GM19395 (cell line): ENCODE results near the gene GABPA.
"Not testable (repeated sequence)": the region's sequence is repeated elsewhere in the genome, so short reads cannot be mapped to it uniquely, and the experiment has no call there.

Experiments
- ATAC-seq: cut with Tn5 transposase; IDR thresholded peaks from one replicate; pipeline ENCODE4 v1.9.1; 2021; ENCODE audit warnings: mild to moderate bottlenecking, moderate library complexity; ENCODE audit not compliant: unreplicated experiment

The GABPA gene

DNA sequence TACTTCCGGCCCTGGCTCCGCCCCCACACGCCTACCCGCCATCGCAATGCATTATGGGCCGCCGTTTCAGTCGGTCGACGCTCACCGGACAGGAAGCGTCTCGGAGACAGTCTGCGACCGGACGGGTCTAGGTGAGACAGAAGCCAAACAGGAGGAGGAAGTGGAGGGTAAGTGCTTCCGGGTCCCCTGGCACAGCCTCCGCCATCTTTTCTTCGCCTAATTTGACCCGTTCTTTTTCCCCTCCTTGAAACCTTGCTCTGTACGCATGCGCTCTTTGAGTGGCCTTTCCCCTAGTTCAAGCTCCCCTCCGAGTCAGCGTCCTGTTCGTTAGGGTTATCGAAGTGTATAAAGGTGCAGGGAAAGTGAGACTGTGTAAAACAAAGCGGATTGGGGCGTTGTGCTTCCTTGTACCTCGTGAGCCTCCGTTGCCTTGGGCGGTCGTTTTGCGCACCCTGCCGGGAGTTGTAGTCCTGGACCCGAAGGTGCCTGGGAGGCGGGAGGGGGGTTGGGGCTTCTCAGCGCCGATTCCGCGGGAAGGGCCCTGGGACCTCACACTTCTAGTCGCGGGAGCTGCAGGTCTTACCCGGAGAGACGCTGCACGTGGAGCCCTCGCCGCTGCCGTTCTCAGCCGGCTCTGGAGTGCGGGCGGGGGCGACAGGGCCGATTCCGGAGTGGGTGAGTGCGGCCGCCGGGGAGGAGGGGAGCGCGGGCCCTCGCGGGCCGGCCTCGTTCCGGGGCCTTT is at the start of gene GABPA, which contains the start of gene ATP5PF:
GABPA (plus strand) TSS at position 69 of the 742 bp plus-strand sequence. CDS start 6,627 bp downstream, outside the sequence.
ATP5PF (minus strand) TSS at position 1 of the 742 bp plus-strand sequence. CDS start 5,110 bp downstream, outside the sequence.
- ATAC-seq, result peak; percentile 90

DNA sequence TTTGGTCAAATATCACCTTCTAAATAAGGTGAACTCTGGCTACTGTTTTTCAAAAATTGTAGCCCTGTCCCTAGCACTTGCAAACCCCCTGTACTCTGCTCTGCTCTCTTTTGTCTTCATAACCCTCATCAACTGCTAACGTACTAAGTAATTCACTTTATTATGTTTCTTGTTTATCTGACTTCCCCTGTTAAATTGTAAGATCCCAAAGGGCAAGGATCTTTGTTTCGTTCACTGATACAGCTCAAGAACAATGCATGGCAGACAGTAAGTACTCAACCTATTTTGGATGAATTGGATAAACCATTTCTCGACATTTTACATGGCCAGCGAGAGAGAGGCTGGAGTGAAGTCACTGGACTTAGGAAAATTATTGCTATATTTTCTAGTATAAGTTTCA is 47.0 kb upstream of the GABPA start:
- no peak for ATAC-seq

DNA sequence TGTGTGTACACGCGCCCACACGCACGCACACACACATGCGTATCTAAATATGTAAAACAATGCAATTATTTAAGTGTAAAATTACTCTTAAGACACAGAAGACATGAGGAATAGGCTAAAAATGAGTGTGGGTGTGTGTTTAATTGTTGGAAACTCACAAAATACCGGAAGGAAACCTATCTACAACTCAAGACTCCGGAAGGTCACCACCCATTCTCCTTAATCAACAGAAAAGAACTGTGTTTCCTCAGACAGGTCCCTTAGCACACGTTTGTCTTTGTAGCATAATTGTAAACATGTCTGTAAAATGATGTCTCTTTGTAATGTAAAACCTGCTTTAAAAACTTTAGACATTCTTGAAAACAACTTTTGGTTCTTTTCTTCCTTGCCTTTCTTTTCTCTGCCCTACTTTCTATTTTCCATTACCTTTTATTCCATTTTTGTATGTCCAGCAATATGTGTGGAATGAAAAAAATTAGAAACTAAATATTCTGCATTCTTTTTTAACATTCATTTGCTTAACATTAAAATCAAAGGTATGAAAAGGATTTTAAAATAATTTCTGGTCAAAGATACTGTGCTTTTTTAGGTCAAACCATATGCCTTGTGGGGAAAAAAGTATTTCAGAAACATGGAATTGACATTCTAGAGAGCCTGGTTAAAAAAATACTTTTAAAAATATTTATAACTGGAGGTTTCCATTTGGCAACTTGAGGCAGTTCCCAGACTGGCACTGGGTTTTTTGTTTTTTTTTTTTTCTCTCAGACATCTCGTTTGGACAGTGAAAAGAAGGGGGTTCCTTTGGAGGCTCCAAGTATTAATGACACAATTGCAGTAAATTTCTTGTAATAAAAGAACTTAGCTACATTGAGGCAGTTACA is 46.3 kb upstream of the GABPA start:
- no peak for ATAC-seq

DNA sequence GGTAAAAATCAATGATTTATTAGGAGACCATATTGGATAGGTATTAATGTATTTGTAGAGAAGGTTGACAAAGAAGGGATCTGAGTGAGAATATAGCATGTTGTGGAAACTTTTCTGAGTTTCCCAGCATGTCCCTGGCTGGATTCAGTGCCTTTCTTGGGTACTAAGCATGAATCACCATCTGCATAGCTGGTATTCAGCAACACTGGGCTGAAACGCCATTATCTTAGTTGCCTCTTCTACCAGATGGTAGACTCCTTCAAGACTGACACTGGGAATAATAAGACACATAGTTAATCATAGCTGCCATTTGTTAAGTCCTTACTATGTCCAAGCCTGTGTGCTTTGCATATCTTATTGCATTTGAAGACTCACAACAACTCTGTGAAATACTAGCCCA is 45.5 kb upstream of the GABPA start:
- ATAC-seq, result no peak

DNA sequence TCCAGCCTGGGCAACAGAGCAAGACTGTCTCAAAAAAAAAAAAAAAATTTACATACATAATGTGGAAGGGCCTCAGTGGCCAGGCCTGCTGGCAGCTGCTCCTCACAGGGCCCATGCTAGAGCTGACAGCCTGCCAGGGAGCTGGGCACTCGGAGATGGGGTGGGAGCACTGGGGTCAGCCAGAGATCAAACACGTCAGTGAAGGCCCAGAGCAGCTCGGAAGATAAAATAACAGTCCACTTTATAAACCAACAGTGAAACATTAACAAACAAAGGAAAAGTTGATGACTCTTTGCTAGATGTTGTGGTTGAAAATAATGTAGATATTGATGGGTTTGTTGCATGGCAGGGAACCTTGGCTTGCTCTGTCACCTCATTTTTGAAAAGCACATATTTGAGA is 42.8 kb upstream of the GABPA start:
- ATAC-seq, result no peak

DNA sequence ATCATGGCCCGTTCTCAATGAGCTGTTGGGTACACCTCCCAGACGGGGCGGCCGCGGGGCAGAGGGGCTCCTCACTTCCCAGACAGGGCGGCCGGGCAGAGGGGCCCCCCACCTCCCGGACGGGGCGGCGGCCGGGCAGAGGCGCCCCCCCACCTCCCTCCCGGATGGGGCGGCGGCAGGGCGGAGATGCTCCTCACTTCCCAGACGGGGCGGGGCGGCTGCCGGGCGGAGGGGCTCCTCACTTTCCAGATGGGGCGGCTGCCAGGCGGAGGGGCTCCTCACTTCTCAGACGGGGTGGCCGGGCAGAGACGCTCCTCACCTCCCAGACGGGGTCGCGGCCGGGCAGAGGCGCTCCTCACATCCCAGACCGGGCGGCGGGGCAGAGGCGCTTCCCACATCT is 39.3 kb upstream of the GABPA start:
- ATAC-seq, result not testable (repeated sequence)

DNA sequence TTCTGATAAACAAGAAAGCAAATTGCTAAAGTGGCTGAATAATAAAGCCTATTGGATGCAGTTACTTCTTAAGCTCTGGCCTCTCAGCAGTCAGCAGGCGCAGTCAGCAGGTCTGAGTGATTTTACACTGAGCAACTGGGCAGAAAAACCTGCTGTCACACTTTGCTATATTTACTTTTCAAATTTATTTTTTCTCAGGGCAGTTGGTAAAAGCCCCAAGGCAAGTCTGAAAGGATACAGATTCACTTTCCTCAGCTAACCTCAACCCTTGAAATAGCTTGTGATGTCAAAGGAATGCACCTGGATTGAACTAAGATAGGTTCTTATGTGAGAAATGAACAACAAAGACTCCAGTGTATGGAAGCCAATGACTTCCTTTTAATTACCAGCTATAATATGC is 34.0 kb upstream of the GABPA start:
- ATAC-seq, result no peak

DNA sequence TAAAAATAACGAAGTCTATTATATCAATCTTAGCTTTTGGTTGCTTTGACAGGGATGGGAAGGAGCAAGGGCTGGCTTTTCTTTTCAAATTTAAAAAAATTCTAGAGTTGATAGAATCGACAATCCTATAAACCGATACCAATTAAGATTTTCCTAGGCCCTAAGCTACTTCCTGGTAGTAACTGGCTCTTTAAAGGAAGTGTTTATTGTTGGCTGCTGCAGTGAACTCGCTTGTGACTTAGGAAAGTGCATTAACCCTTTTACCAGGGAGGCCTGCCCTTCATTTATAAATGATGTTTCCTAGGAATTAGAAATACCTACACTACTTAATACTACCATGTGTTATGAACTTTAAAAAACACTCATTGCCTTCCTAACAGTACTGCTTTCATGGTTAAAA is 33.2 kb upstream of the GABPA start:
- ATAC-seq, result no peak

DNA sequence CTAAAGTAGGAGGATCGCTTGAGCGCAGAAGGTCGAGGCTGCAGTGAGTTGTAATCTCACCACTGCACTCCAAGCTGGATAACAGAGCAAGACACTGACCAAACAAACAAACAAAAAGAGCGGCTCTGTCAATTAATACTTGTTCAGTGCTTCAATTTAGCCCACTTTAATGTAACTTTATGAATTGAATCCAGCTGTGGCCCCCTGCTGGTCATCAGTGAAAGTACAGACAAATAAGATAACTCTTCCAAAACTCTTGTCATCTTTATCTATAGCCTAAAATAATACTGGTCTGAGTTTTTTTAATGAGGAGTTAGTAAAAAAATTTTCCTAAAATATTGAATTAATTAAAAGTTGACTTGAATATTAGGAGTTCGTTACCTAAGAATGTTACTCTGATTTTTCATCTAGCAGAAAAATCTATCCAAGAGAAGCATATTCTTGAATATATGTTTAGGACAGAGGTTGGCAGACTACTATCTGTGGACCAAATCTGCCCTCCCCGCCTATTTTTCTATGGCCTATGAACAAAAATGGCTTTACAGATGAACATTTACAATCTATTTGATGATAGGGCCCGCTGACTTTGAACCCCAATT is 26.2 kb upstream of the GABPA start:
- ATAC-seq, result no peak

DNA sequence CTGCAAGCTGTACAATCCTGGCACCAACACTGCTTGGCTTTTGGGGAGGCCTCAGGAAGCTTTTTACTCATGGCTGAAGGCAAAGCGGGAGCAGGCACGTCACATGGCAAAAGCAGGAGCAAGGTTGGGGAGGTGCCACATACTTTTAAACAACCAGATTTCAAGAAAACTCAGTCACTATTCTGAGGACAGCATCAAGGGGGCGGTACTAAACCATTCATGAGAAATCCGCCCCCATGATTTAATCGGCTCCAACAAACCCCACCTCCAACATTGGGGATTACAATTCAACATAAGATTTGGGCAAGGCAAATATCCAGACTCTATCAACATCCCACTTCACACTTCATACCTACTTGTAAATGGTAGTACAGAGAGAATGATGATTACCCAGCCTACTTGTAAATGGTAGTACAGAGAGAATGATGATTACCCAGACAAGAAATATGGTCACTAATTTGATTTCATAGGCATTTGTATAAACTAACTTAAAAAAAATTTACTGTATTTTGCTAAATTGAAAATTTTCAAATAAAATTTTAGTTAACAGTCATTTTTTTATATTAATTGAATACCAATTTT is 25.0 kb upstream of the GABPA start:
- no peak for ATAC-seq

DNA sequence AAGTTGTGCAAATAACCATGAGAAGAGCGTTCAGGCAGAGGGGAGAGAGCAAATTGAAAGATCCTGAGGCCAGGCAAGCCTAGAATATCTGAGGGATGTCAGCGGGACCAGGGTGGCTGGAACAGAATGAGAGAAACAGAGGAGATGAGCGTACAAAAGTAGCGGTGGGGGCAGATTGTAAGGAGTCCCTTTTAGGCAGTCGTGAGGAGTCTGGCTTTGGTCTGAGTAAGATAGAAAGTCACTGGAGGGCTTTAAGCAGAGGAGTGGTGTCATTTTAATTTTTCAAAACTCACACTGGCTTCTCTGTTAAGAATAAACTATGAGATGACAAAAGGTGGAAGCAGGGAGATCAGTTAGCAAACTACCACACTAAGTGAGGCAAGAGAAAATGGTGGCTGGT is 24.2 kb upstream of the GABPA start:
- no peak for ATAC-seq

DNA sequence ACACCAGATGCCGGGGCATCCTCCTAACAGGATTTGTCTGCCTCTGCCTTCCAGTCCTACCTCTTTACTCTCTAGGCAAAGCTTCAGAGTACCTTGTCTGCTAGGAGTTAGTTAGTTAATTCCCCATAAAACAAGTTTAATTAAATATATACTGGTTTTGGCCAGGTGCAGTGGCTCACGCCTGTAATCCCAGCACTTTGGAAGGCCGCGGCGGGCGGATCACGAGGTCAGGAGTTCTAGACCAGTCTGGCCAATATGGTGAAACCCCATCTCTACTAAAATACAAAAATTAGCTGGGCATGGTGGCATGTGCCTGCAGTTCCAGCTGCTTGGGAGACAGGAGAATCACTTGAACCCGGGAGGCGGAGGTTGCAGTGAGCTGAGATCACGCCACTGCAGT is 20.7 kb upstream of the GABPA start:
- ATAC-seq, result not testable (repeated sequence)

DNA sequence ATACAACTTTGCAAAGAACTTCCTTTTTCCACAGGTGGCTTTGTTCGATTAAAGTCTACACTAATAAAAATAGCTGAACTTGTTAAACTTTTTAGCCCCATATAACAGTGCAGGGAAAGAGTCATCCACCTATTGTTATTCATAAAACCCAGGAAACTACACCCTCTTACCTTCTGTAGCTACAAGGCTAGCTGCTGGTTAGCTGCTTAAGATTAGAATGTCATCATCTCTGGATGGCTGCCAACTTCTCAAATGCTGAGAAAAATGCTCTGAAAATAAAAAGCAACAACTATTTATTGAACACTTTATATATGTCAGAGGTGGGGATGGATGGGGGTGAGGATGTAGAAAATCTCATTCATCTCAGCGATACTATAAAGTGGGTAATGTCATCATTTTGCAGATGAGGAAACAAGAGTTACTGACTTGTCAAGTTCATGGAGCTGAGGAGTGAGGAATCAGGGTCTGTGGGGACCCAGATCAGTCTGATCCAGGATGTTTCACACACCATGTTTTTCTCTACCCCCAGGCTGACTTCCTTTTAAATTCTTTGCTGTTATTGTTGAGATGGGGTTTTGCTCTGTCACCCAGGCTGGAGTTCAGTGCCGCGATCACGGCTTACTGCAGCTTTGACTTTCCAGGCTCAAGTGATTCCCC is 17.2 kb upstream of the GABPA start:
- ATAC-seq, result no peak

DNA sequence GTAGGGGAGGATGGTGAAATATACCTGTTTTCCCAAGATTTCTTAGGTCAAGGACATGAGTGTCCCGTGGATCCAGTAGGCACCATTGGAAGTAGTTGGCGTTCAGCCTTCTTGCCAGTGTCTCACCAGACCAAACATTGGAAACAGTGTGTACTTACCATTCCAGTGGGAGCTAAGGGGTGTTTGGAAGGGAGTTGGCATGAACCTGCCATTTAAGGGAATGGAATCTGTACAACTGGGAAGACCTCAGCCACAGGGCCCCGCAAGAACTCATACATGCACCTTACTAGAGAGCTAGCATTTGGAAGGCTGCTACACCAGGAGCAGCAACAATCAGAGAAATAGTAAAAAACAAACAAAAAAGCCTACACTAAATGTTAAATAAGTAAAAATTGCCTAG is 12.8 kb upstream of the GABPA start:
- ATAC-seq, result no peak

DNA sequence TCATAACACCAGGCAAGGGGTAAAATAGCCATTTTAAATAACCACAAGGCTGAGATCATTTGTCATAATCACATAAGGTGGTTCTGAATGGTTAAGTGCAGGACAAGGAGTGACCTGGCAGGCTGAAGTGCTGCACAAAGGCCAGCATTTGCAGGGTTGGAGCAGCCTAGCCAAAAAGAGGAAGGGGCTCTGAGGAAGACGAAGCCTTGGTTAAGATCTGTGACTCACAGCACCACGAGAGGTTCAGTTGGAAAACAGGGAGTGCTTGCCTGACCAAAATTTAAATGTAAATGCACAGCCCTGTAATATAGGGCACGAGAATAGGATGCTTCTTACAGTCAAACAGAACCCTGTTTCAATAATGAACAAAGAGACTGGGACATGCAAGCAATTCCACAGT is 12.1 kb upstream of the GABPA start:
- ATAC-seq, result no peak

DNA sequence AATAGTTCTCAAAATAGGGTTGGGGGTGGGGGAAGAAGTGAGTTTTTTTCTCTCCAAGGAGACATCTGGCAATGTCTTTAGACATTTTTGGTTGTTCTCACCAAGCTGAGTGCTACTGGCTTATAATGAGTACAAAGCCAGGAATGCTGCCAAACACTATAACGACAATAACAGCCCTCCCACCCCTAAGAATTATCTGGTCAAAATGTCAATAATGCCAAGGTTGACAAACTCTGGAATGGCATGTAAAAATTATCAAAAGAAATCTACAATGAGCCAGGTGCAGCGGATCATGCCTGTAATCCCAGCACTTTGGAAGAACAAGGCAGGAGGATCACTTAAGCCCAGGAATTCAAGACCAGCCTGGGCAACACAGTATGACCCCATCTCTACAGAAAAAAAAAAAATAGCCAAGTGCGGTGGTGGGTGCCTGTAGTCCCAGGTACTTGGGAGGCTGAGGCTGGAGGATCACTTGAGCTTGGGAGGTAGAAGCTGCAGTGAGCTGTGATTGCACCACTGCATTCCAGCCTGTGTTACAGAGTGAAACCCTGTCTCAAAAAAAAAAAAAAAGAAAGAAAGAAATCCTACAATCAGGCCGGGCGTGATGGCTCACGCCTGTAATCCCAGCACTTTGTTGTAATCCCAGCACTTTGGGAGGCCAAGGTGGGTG is 2.5 kb upstream of the GABPA start:
- ATAC-seq, result no peak

DNA sequence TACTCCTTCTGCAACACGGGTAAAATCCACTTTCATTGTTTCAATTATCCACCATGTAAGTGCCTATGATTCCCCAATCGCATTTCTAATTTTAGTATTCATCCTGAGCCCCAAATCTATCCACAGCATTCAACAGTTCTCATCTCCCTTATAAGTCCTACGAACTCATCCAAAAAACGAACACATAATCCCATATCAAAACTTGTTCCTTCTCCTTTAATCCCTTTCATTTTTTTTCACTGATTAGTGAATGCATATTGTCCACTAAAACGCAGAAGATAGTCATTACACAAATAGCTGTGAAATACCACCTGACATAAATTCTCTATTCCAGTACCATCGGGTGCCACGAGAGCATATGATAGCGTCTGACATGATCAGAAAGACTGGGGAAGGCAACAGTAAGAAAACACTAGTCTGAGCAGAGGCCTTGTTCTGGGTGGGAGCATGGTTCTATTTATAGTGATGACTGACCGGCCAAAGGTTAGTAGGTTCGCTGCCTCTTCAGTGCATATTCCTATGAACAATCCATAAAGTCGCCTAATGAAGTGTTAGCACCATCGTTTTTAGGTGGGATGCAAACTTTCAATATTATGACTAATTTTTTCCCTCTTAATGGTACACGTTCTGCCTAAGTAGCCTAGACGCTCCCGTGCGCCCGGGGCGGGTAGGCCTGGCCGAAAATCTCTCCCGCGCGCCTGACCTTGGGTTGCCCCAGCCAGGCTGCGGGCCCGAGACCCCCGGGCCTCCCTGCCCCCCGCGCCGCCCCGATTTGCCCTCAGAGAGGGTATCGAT is 716 bp upstream of the GABPA start:
- ATAC-seq, result peak; percentile 9

DNA sequence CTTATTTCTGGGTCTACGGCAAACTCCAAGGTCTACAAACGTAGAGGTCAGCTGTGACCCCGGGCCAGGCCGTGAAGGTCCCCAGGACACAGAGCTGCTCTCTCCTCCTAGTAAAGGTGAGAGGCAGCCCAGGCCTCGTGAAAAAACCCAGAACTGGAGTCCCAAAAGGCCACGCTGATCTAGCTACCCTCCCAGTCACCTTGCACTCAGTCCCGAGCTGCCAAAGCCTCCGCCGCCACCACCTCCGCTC is 193 bp upstream of the GABPA start:
- peak; percentile 5 for ATAC-seq
